Measurements from ENCODE around the gene DOK3. TPM values are rescaled to one million over a fixed set of nuclear protein-coding genes. Genes with fewer than 3 reads are reported as not detected.

Gene DOK3
- total and polyA plus RNA-seq, 12 donors, result 0.74 to 11.4 (median 2.3) TPM

- intact Hi-C loops (cut with DNase I), result no loop called here
- DNase-seq, result no peak
- Histone ChIP-seq H3K27ac (peak overlapping the region in 1 of 10 donors; percentile 9), H3K4me1 (peaks cover 5 to 68% (median 50%) of the 10 kb centered on the region in 9 donors), H3K36me3 (no peaks in the 10 kb centered on the region), H3K9me3 (no peaks in the 10 kb centered on the region), H3K27me3 (peaks cover 0 to 43% (median 14%) of the 10 kb centered on the region in 7 donors), H3K4me3 (no peak overlapping the region)
- ATAC-seq, result no peak
- whole genome bisulfite sequencing, 2 donors, result 69 to 74% methylated on average over 11 of the region's 11 CpGs
- TF ChIP-seq CTCF (IDR thresholded peaks at IDR 0.05), result no peak
Observed at GRCh38 chr5:177475563-177476427, 33.8 kb downstream of the DOK3 start.

- DNase-seq (no peak), ATAC-seq (no peak)
- Histone ChIP-seq H3K9me3 (no peaks in the 10 kb centered on the region), H3K27ac (peak overlapping the region in 3 of 10 donors; percentile 16 to 93 (median 53)), H3K36me3 (no peaks in the 10 kb centered on the region), H3K4me3 (no peak overlapping the region), H3K27me3 (peaks cover 0 to 43% (median 14%) of the 10 kb centered on the region in 7 donors), H3K4me1 (peaks cover 13 to 74% (median 51%) of the 10 kb centered on the region in 9 donors)
- WGBS, 2 donors, result 52 to 56% methylated on average over 4 of the region's 4 CpGs
- TF ChIP-seq CTCF (IDR thresholded peaks at IDR 0.05), result no peak
- intact Hi-C loops (cut with DNase I), result no loop called here
Observed at GRCh38 chr5:177474846-177475562, 34.6 kb downstream of the DOK3 start.

GRCh38 chr5:177474002-177474476 lies 35.6 kb downstream of the DOK3 start:
- Histone ChIP-seq H3K4me1 (peaks cover 18 to 74% (median 51%) of the 10 kb centered on the region in 9 donors), H3K36me3 (no peaks in the 10 kb centered on the region), H3K9me3 (no peaks in the 10 kb centered on the region), H3K4me3 (peak overlapping the region in 3 of 10 donors; percentile 69 to 85 (median 74)), H3K27ac (peak overlapping the region in 5 of 10 donors; percentile 16 to 93 (median 53)), H3K27me3 (peaks cover 0 to 47% (median 14%) of the 10 kb centered on the region in 7 donors)
- WGBS, 2 donors, result 42 to 51% methylated on average over 7 of the region's 7 CpGs
- intact Hi-C loops (cut with DNase I), result no loop called here
- no peak for ATAC-seq
- TF ChIP-seq CTCF (IDR thresholded peaks at IDR 0.05), result no peak
- no peak for DNase-seq

- WGBS, 2 donors, result 2% methylated on average over 37 to 55 of the region's 69 CpGs
- Histone ChIP-seq H3K4me1 (peaks cover 24 to 72% (median 51%) of the 10 kb centered on the region in 9 donors), H3K27me3 (peaks cover 0 to 47% (median 14%) of the 10 kb centered on the region in 7 donors), H3K36me3 (peaks cover 0 to 1% (median 0%) of the 10 kb centered on the region in 9 donors), H3K27ac (peak within 1 kb of the TSS; percentile 78 to 93 (median 86)), H3K9me3 (no peaks in the 10 kb centered on the region), H3K4me3 (peak within 1 kb of the TSS; percentile 54 to 85 (median 70))
- intact Hi-C loops (cut with DNase I), result no loop called here
- DNase-seq (peak in 1 of 2 donors; percentile 64), ATAC-seq (peak; percentile 21 to 65 (median 30))
- no peak for TF ChIP-seq CTCF (IDR thresholded peaks at IDR 0.05)
Observed at GRCh38 chr5:177473443-177474001, 36.1 kb downstream of the DOK3 start, which contains the start of gene DBN1. DBN1 (minus strand) TSS chr5:177473634; CDS start chr5:177473521, 113 bp downstream.

Data from heart right ventricle (tissue), 16 donors.